ENCODE results near the gene TBC1D17.
A peak's percentile ranks its signal among the peaks of the same experiment; 100 is the strongest.

Gene TBC1D17

DNA sequence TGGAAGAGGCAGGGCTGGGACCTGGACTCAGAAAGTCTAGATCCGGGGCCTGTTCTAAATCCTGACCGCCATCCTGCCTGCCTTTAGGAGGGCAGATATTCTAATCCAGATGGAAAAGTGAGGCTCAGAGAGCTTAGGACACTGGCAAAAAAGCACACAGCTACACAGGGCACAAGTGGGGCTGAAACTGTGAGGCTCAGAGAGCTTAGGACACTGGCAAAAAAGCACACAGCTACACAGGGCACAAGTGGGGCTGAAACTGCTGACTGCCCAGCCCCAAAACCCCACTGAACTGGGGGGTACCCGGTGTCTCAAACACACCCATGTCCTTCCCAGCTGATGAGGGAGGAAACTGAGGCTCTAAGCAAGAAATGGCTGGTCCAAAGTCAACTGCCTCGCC, 2.3 kb upstream of the TBC1D17 start:
- no peaks in the 10 kb centered on the region for H3K9me3 ChIP-seq (ENCODE audit: insufficient read depth, low read depth, low read length)
- peaks cover under 1% of the 10 kb centered on the region; the same call in 1 of the 2 replicates for H3K36me3 ChIP-seq (ENCODE audit: insufficient read depth, low read length)
- no peaks in the 10 kb centered on the region for H3K9me2 ChIP-seq (replicated peaks; ENCODE audit: low read depth, low read length)
- H3K27me3 ChIP-seq (ENCODE audit: insufficient read depth, low read length, poor library complexity, severe bottlenecking): no peaks in the 10 kb centered on the region
- H3K4me2 ChIP-seq (ENCODE audit: low read depth, low read length, poor library complexity, severe bottlenecking): peak overlapping the region; percentile 87
- H3K4me3 ChIP-seq (ENCODE audit: low read length, poor library complexity, severe bottlenecking): peak overlapping the region; percentile 95
- no peak overlapping the region for H2AFZ ChIP-seq (ENCODE audit: low read length)
- H3K9ac ChIP-seq (ENCODE audit: low read depth, low read length, poor library complexity, severe bottlenecking): peak overlapping the region; percentile 91
- H3F3A ChIP-seq (ENCODE audit: low read depth): no peaks in the 10 kb centered on the region
- H3K4me1 ChIP-seq (ENCODE audit: insufficient read depth, low read length, poor library complexity, severe bottlenecking): peaks cover 32% of the 10 kb centered on the region
- H4K20me1 ChIP-seq (ENCODE audit: insufficient read depth, low read length, poor library complexity, severe bottlenecking): peaks cover 11% of the 10 kb centered on the region
- peaks cover 41% of the 10 kb centered on the region for H3K79me2 ChIP-seq (ENCODE audit: insufficient read depth, low read length)
- no peak for TF ChIP-seq EZH2phosphoT487 (IDR thresholded peaks at IDR 0.05; ENCODE audit: borderline replicate concordance)
- TF ChIP-seq, protein P1, sequence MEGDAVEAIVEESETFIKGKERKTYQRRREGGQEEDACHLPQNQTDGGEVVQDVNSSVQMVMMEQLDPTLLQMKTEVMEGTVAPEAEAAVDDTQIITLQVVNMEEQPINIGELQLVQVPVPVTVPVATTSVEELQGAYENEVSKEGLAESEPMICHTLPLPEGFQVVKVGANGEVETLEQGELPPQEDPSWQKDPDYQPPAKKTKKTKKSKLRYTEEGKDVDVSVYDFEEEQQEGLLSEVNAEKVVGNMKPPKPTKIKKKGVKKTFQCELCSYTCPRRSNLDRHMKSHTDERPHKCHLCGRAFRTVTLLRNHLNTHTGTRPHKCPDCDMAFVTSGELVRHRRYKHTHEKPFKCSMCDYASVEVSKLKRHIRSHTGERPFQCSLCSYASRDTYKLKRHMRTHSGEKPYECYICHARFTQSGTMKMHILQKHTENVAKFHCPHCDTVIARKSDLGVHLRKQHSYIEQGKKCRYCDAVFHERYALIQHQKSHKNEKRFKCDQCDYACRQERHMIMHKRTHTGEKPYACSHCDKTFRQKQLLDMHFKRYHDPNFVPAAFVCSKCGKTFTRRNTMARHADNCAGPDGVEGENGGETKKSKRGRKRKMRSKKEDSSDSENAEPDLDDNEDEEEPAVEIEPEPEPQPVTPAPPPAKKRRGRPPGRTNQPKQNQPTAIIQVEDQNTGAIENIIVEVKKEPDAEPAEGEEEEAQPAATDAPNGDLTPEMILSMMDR (conservative IDR thresholded peaks at IDR 0.05; ENCODE audit: low read length): no peak

- peaks cover 34% of the 10 kb centered on the region for H3K79me2 ChIP-seq (ENCODE audit: insufficient read depth, low read length)
- H3K4me1 ChIP-seq (ENCODE audit: insufficient read depth, low read length, poor library complexity, severe bottlenecking): peaks cover 24% of the 10 kb centered on the region
- H3K9ac ChIP-seq (ENCODE audit: low read depth, low read length, poor library complexity, severe bottlenecking): peak overlapping the region; percentile 91
- H3K4me3 ChIP-seq (ENCODE audit: low read length, poor library complexity, severe bottlenecking): peak overlapping the region; percentile 95
- H3K27me3 ChIP-seq (ENCODE audit: insufficient read depth, low read length, poor library complexity, severe bottlenecking): no peaks in the 10 kb centered on the region
- no peaks in the 10 kb centered on the region for H3K9me3 ChIP-seq (ENCODE audit: insufficient read depth, low read depth, low read length)
- H4K20me1 ChIP-seq (ENCODE audit: insufficient read depth, low read length, poor library complexity, severe bottlenecking): peaks cover 11% of the 10 kb centered on the region
- no peak for TF ChIP-seq EZH2phosphoT487 (IDR thresholded peaks at IDR 0.05; ENCODE audit: borderline replicate concordance)
- TF ChIP-seq, protein P1 (conservative IDR thresholded peaks at IDR 0.05; ENCODE audit: low read length): no peak
- peaks cover 5% of the 10 kb centered on the region; the same call in 1 of the 2 replicates for H3K36me3 ChIP-seq (ENCODE audit: insufficient read depth, low read length)
- H2AFZ ChIP-seq (ENCODE audit: low read length): peak overlapping the region; percentile 88
- no peaks in the 10 kb centered on the region for H3K9me2 ChIP-seq (replicated peaks; ENCODE audit: low read depth, low read length)
- no peaks in the 10 kb centered on the region for H3F3A ChIP-seq (ENCODE audit: low read depth)
- H3K4me2 ChIP-seq (ENCODE audit: low read depth, low read length, poor library complexity, severe bottlenecking): peak overlapping the region; percentile 87
These were observed 1.6 kb upstream of the TBC1D17 start for GRCh38 chr19:49875857-49876421.

DNA sequence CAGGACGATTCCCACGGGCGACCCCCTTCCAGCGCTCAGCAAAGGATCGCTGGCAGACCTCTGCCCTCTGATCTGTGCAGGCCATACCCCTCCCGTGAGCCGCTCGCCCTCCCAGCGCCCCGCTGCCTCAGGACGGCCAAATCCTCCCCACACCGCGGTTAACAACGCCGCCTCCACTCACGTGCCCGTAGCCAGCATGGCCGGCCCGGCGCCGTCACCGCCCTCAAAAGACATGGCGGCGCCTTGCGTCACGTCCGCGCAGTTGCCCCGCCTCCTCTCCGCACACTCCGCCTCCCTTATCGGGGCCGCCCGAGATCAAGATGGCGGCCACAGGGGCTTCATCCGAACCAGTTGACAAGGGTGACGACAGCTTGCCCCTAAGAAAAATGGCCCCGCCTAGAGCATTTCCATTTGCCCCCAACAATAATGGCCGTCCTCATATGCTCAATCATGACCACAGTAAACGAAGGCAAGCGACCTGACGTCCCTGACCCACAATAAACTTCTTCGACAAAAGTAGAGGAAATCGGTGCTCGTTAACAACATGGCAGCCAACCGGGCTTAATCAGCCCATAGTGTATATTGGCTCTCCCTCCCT, 981 bp upstream of the TBC1D17 start:
- Histone ChIP-seq H3F3A (ENCODE audit: low read depth) (no peaks in the 10 kb centered on the region), H3K9ac (ENCODE audit: low read depth, low read length, poor library complexity, severe bottlenecking) (peak overlapping the region; percentile 91), H3K4me3 (ENCODE audit: low read length, poor library complexity, severe bottlenecking) (peak overlapping the region; percentile 95), H4K20me1 (ENCODE audit: insufficient read depth, low read length, poor library complexity, severe bottlenecking) (peaks cover 11% of the 10 kb centered on the region), H3K36me3 (ENCODE audit: insufficient read depth, low read length) (peaks cover 5% of the 10 kb centered on the region; the same call in 1 of the 2 replicates), H3K27me3 (ENCODE audit: insufficient read depth, low read length, poor library complexity, severe bottlenecking) (no peaks in the 10 kb centered on the region), H2AFZ (ENCODE audit: low read length) (peak overlapping the region; percentile 90), H3K4me2 (ENCODE audit: low read depth, low read length, poor library complexity, severe bottlenecking) (peak overlapping the region; percentile 99), H3K9me3 (ENCODE audit: insufficient read depth, low read depth, low read length) (no peaks in the 10 kb centered on the region), H3K79me2 (ENCODE audit: insufficient read depth, low read length) (peaks cover 34% of the 10 kb centered on the region), H3K4me1 (ENCODE audit: insufficient read depth, low read length, poor library complexity, severe bottlenecking) (peaks cover 24% of the 10 kb centered on the region), H3K9me2 (replicated peaks; ENCODE audit: low read depth, low read length) (no peaks in the 10 kb centered on the region)
- TF ChIP-seq EZH2phosphoT487 (IDR thresholded peaks at IDR 0.05; ENCODE audit: borderline replicate concordance): no peak
- TF ChIP-seq, protein P1 (conservative IDR thresholded peaks at IDR 0.05; ENCODE audit: low read length): no peak

All from Loucy (cell line).